Daoy (cell line): ENCODE data around the gene MYO3B. TPM values are rescaled to one million over a fixed set of nuclear protein-coding genes. Genes with fewer than 3 reads are reported as not detected.
A peak's percentile ranks its signal among the peaks of the same experiment; 100 is the strongest.
"Not testable (repeated sequence)": the region's sequence is repeated elsewhere in the genome, so short reads cannot be mapped to it uniquely, and the experiment has no call there.

Source experiments
- DNase-seq: peaks from one replicate; pipeline ENCODE4 v3.0.0-alpha.2; 2015; ENCODE audit warnings: low read depth
- total RNA-seq: library from RNA; depleted of rRNA; stranded (reverse); fragments of >200 nt; shearing (Covaris generic); gene quantifications from 2 replicates; pipeline ENCODE4 v1.2.3, GENCODE V29; 2014

The MYO3B gene
- total RNA-seq, 1 experiment from 2014 or later: not detected

DNA sequence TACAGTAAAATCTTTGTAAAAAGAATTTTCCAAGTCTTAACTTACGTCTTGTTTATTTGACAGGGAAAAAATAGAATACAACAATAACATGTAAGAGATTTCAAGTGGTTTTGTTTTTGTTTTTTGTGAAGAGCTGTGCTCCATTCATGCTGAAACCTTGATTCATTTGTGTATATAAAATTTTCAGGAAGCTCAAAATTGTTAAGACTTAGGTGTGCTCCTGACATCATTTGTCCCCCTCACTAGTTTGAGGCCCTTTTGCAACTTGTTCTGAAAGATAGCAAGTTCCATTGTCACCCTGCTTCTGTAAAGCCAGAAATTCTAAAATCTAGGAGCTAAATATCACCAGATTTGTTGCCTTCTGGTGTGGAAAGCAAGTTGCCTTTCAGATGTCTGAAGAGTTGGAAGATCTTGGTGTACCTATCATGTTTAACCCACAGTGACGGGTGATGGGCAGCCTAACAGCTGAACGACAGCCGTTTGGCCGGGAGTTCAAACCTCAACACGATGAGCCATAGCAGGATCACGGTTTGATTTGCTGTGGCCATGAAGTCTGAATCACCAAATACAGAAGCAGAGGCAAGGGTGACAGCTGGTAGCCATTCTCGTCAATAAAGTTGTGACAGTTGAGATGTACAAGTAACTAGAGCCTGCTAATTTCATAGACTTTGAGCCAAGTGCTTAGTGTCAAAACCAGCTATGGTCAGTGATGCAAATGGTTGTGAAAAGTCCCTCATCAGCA, 331.7 kb downstream of the MYO3B start:
- DNase-seq: peak; percentile 17

DNA sequence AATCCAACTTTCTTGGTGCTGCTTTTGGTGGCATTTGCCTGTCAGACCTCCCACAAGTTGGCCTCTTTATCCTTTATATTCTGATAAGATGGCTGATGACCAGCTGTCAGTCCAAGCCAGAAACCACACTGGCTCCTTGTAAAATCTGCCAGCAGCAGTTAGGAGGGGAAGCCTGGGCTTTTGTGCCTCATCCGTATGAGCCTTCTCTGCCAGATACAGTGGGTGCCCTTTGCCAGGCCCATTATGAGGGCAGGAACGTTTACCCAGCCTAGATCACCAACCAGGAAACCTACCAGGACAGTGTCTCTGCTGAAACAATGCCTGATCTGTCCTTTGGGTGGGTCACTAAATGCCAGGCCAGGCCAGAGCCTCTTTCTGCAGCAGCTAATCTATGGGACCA, 334.3 kb downstream of the MYO3B start:
- no peak for DNase-seq

DNA sequence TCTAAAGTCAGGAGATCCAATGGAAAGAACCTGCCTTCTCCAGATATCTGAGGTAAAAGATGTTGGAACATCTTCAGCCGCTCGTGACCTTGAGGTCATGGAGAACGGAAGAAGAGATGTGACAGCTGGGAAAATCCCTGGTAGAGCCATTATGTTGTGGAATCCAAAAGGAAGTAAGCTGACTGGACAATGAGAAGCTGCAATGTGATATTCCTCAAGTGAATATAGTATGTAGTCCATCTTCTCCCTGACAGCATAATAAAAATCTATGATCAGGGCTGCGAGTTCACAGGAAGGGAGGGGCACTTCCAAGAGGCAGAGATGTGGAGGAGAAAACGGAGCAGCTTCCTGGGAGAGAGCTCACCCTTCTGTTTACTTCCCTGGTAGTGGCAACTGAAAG, 336.2 kb downstream of the MYO3B start:
- no peak for DNase-seq

DNA sequence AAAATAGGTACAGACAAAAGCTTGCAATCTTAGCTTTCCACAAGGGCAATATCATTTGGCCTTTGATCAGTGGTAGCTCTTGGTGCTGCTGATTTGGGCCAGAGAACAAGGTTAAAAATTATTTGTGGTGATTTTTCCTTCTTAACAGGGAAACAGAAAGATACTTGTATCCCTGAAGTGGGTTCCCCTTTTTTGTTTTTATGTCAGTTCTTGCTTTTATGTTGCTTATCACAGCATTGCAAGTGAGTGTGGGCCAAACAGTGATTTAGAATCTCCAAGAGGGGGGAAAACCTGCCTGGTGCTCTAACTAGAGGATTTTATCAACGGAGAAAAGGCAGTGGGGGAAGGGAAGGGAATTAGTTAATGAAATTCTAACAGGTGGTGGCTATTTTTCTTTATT, 339.6 kb downstream of the MYO3B start:
- DNase-seq: no peak

DNA sequence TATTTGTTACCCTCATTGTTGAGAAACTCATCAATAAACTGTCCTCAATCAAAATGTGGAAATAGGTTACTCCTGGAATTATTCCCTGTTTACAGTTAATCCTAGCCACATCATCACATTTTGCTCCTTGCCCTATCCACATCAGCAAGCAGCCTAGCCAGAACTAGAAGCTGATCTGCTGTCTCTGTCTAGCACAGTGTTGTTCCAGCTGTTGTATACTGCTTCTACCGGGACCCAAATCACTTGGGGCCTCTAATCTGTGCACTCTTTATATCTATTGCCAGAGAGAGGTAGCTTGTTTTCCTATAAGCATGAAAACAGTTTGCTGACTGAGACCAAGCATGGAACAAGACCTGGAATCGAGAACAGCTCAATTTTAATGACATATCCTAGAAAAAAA, 341.0 kb downstream of the MYO3B start:
- DNase-seq: no peak

DNA sequence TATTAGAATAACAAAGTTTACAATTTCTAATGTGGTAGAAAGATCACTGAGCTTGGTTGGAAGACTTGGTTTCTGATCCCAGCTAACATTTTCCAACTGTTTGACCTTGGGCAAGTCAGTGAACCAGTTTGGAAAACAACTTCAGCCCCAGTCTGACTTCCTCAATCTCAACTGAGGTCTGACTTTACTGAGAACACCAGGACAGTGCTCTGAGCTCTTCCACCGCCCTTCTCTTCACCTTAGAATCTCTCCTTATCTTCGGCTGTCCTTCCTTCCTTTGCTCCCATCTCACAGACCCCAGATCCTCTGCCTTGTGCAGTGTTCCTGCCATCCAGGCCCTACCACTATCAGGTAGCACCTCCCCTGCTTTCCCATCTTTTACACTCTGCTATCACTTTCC, 343.4 kb downstream of the MYO3B start:
- DNase-seq: no peak

DNA sequence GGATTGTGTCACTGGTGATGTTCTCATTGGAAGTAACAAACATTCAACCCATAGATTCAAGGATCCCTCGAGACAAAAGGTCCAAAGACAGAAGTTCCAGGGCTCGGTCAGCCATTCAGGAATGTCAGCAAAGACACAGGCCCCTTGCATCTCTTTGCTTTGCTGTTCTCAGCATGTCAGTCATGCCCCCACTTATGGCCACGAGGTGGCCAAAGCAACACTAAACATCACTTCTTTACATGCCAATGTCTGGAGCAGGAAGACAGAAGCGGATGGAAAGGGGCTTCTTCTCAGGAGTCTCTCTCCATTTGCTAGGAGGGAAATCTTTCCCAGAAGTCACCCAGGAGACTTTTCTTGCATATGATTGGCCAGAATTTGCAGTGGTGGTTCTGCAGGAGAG, 345.6 kb downstream of the MYO3B start:
- DNase-seq: no peak

DNA sequence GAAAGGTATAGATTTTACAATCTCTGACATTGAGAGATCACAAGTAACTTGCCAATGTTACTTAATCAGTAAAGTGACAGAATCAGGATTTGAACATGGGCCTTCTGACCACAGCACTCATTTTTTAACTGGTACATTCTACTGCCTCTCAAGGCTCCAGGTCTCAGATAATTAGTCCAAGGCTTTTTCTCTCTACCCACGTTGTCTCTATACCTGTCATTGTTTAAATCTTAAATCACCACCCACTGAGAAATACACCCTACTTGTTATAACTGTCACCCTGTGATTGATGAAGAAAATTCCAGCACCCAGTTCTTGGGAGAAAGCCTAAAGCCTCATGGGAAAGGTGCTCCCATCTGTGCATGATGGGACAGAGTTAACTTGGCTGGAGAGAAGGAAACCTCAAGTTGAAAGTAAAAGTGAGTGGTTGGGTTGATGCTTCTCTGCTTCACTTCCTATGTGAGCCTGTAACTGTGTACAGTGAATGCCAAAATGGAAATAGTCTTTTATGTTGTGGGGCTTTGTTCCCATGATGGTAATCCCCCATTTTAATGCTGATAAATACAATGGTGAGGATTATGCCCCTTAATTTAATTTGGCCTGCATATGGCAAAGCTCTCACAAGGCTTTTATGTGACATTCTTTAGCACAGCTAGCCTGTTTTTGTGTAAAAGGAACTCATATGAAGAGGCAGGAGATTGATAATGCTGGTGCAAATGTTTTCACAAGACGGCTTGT, 347.1 kb downstream of the MYO3B start:
- peak; percentile 45 for DNase-seq

DNA sequence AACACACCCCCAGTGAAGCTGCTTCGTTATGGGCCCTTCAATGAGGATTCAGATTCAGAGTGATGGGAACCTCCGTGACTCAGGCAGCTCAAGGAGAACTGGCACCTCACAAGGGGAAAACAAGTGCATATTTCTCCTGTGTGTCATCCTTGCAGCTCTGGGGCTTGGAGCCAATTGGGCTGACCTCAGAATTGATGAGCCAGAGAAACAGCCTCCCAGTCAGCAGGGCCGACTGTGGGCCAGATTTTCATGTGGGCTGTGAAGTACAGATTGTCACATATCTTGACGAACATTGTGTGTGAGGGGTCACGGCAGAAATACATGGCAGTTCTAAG, 347.6 kb downstream of the MYO3B start:
- DNase-seq: peak; percentile 96

DNA sequence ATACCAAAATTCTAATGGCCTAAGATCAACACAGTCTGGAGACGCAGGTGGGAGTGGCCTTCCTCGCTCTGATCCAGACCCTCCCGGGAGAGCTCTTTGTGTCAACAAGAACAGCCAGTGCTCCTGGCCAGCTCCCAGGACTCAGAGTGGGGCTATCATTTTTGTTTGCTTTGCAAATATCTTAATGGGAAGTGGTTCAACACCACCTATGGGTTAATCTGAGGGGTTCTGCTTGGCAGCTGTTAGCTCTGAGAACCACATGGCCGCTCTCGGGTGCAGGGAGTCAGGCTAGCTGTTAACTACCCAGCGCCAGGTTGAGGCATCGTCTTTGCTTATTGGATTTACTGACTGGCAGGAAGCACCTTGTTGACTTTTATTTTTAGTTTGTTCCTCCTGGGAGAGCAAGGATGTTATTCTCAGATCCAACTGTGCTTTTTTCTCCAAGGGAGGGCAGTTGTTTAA, 352.4 kb downstream of the MYO3B start:
- DNase-seq: peak; percentile 91

DNA sequence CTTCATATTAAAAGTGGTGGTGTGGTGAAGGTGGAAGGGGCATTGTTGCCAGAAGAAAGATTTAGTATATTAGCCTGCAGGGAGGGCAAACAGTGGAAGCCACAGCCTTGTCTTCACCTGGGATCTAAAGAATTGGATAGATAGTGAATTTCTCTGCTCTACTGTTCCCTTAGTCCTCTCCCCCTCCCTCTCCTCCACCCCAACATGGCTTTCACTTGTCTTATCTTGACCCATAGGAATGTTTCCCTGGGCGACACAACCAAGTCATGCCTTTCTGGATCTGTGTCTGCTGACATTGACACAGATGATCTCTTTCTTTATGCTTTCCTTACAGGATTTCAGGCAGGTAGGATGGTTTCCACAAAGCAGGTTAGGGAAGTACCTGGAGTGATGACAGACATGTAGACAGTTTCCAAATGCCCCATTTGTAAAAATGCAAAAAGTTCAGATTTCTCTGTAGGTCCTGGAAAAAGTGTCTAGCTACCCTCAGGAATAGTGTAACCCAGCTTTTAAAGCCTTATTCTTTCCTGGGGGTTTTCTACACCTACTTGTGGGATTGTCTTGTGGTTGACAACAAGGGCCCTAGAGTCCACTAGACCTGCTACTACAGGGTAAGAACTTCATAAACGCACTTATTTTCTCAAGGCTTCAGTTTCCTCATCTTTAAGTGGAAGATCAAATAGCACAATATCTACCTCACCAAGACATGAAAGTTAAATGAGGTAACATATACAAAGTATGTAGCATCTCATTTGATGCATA, 353.0 kb downstream of the MYO3B start:
- DNase-seq: no peak

DNA sequence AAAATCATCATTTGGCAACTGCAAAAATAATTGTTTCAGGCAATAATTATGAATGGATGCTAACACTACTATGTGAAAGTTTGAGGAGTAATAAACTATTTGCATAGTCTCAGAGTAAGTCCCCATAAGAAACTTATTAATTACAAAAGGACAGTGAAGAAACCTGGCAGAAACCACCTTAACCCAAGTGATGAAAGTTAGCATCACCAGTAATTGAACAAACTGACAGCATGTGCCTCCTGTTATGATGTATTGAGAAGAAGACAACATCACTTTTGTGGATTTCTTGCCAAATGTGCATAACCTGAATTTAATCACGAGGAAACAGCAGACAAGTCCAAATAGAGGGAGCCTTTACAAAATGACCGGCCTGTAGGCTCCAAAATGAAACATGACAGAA, 353.9 kb downstream of the MYO3B start:
- DNase-seq: no peak

DNA sequence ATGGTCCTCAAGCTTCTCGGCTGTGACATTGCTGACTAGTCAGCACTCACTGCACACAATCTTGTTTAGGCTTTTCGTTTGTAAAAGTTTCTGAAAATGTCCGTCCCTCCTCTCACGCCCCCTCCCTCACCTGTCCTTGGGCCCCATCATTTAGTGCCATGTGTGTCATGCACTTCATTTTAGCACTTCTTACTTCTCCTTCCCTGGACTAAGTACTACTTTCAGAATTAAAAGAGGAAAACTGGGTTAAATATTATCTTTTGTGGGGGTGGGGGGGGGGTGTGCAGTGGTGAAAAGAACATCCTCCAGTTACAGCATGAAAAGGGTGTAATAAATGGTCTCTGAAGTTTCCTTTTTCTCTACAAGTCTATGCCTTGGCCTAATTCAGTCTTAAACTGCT, 355.2 kb downstream of the MYO3B start:
- DNase-seq: no peak

DNA sequence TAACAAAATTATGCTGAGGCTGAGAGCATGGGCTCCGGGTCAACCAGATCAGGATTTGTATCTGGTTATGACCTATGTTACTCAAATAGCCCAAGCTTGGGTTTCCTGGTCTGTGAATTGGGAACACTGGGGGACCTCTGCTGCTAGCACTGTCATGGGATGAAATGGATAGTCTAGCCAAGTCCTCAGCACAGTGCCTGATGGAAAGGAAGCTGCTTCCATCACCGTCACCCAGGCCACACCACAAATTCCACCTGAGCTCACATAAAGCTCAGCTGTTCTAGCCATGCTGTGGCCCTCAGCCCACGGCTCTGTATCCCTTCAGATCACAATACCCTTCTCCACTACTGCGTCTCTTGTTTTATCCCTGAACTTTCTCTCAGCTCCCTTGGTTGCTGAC, 357.6 kb downstream of the MYO3B start:
- no peak for DNase-seq

DNA sequence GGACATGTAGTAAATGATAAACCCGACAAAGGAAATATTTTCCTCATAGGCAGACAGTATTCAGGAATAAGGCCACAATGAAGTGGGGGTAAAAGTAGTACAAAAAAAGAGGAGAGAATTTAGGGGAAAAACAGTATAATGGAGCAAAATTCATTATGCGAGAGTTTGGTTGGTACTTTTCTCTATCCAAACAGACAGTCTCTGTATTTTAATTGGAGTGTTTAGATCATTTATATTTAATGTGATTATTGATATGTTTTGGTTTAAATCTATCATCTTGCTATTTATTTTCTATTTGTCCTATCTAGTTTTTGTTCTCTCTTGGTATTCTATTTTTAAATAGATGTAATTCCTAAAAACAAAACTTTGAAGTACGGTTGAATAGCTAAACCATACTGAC, 366.9 kb downstream of the MYO3B start:
- DNase-seq: no peak

DNA sequence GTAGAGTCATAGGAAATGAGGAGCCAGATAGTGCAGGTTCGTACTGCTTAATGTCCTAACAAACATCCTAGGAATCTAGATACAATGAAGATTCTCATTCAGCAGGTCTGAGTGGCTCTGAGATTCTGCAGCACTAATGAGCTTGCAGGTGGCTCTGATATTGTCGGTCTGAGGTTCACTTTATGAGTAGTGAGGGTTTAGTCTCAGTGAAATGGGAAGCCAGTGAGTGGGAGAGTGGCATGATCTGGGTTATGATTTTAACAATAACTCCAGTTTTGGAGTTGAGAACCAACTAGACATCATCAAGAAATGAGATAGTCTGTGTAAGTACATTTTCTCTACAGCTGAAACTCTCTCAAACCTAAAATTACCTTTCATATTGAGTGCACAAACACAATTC, 370.4 kb downstream of the MYO3B start:
- no peak for DNase-seq

DNA sequence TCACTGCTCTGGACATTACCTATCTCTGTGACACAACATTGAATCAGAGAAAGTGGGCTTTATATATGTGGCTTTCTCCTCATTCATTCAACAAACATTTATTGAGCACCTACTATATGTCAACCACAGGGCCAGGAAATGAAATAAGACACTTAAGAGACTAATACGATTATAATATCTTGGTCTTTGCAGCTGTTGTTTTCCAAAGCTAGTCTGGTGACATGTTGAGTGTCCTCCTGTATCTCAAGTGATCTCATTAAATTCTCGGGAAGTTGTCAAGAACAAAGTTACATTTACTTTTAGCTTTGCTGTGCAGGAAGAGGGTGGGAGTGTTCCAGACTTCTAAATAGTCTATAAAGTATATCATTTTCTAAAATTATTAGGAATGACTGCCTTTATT, 372.6 kb downstream of the MYO3B start:
- no peak for DNase-seq

DNA sequence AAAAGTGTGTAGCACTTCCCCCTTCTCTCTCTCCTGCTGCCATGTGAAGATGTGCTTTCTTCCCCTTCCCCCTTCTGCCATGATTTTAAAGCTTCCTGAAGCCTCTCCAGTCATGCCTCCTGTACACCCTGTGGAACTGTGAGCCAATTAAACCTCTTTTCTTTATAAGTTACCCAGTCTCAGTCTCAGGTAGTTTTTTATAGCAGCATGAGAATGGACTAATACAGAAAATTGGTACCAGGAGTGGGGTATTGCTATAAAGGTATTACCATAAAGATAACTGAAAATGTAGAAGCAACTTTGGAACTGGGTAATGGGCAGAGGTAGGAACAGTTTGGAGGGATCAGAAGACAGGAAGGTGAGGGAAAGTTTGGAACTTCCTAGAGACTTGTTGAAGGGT, 374.0 kb downstream of the MYO3B start:
- DNase-seq: not testable (repeated sequence)

DNA sequence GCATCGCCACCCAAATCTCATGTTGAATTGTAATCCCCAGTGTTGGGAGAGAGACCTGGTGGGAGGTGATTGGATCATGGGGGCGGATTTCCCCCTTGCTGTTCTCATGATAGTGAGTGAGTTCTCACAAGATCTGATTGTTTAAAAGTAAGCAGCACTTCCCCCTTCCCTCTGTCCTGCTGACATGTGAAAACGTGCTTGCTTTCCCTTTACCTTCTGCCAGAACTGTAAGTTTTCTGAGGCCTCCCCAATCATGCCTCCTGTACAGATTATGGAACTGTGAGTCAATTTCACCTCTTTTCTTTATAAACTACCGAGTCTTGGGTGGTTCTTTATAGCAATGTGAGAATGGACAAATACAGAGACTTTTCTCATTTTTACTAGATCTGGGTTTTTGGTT, 375.8 kb downstream of the MYO3B start:
- DNase-seq: no peak

DNA sequence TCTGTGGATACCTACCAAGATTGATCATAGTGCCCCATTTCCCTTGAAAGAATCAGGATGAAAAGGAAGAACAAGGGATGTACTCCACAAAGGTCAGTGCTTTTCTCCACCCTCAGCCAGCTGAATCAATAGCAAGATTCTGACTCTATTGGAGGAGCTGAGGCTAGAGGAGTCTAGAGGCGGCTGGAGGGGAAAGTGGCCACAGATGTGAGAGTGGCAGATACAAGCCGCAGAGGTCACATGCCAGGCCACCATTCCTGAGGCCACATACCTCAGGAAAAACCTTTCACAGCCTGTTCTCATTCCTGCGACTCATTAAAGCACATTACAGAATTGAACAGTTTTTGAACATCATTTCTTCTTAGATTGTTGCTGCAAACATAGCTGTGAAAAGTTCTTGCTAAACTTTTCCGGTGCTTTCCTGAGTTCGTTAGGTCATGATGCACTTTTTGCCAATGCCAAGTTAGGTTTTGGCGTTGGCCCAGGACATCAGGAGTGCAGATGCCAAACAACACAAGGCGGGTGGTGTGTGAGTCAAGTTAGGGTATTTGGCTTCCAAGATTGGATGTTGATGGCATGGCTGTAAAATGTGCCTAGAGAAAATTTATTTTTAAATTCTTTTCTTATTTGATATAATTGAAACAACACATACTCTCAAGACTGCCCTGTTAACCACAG, 376.5 kb downstream of the MYO3B start:
- DNase-seq: peak; percentile 88

DNA sequence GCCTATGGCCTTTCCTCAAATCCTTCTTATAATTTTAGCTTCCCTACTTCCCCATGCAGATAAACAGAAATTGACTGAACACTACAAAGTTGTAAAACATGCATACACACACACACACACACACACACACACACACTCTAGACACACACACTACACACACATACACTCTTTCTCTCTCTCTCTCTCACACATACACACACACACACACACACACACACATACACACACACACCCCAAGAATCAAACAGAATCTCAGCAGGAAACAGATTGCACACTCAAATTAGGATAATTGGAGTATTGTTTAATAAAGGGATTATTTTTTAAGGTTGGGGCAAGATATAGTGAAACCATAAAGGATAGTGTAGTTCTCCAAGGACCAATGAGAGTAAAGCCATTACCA, 385.0 kb downstream of the MYO3B start:
- no peak for DNase-seq

DNA sequence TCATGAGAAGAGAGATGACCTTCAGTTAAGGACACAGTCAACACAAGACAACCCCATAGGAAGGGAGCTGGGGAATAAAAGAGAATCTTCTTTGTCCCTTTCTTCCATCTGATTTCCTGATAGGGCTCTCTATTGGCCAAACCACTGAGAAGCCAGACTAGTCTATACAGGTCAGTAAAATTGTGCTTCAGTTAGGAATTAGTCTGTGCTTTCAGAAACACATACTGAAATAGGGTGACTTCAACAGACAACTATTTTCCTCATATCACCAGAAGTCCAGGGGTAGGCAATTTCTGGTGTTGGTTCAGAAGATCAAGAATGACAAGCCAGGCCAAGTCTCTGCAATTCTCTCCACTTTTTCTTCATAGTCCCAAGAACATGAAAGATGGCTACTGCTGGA, 385.5 kb downstream of the MYO3B start:
- DNase-seq: no peak
